GM12892 (cell line): ENCODE results near the gene ZNF84.

Experiments used
- DNase-seq: peaks from one replicate; pipeline ENCODE4 v3.0.0; 2011; ENCODE audit not compliant: insufficient read length
- FAIRE-seq: peaks from 2 replicates; lab custom pipeline; 2011; peaks lifted over from hg19 to GRCh38; lab: Jason Lieb, UNC
- POLR2A ChIP-seq: IDR thresholded peaks from 2 replicates; pipeline ENCODE4 v1.6.1; 2011; ENCODE audit warnings: low read depth, low read length, control low read depth
- POLR2AphosphoS5 ChIP-seq: IDR thresholded peaks from 2 replicates; pipeline ENCODE4 v1.6.1; 2011; ENCODE audit warnings: low read depth, low read length, control low read depth
- TAF1 ChIP-seq: IDR thresholded peaks from 2 replicates; pipeline ENCODE4 v1.6.1; 2011; ENCODE audit warnings: low read depth, mild to moderate bottlenecking, control low read depth, low read length, borderline replicate concordance

ZNF84 gene

GRCh38 chr12:133063556-133063955, 26.2 kb downstream of the ZNF84 start:
- FAIRE-seq: no peak
- TF ChIP-seq POLR2A (no peak), TAF1 (no peak), POLR2AphosphoS5 (no peak)
- no peak for DNase-seq

GRCh38 chr12:133073836-133074235, 36.5 kb downstream of the ZNF84 start:
- TF ChIP-seq TAF1: no peak
- TF ChIP-seq POLR2AphosphoS5: no peak
- no peak for TF ChIP-seq POLR2A
- DNase-seq (no peak), FAIRE-seq (no peak)

- DNase-seq: peak; percentile 47
Observed at GRCh38 chr12:133080026-133080367, 42.7 kb downstream of the ZNF84 start.

GRCh38 chr12:133080368-133081158, 43.3 kb downstream of the ZNF84 start, which contains the start of gene ZNF140:
Gene ZNF140, plus strand, starts transcription at chr12:133080923. Its CDS starts 398 bp downstream, at chr12:133081321.
- TF ChIP-seq POLR2A: peak; percentile 63
- peak; percentile 68 for TF ChIP-seq POLR2AphosphoS5
- TF ChIP-seq TAF1: no peak
- FAIRE-seq (peak; percentile 76), DNase-seq (peak; percentile 64)

More at GRCh38 chr12:133080026-133080367, 42.7 kb downstream of the ZNF84 start:
- peak; percentile 96 for FAIRE-seq
- TF ChIP-seq TAF1: 0 out of 2 replicates have a peak, but pooled peaks have one; percentile 35
- no peak for TF ChIP-seq POLR2A

GRCh38 chr12:133081159-133081780, 44.0 kb downstream of the ZNF84 start:
- no peak for TF ChIP-seq TAF1
- TF ChIP-seq POLR2AphosphoS5: no peak
- no peak for TF ChIP-seq POLR2A
- DNase-seq (no peak), FAIRE-seq (peak; percentile 24)

- TF ChIP-seq TAF1 (no peak), POLR2AphosphoS5 (no peak), POLR2A (no peak)
- no peak for DNase-seq
- FAIRE-seq: no peak
Observed at GRCh38 chr12:133083345-133083744, 46.0 kb downstream of the ZNF84 start.

GRCh38 chr12:133105620-133106019, 68.3 kb downstream of the ZNF84 start:
- TF ChIP-seq POLR2A: no peak
- no peak for TF ChIP-seq POLR2AphosphoS5
- no peak for DNase-seq
- no peak for FAIRE-seq

GRCh38 chr12:133106253-133106652, 68.9 kb downstream of the ZNF84 start:
- no peak for TF ChIP-seq POLR2AphosphoS5
- no peak for DNase-seq
- no peak for FAIRE-seq

- TF ChIP-seq POLR2A: no peak
- TF ChIP-seq TAF1: no peak
- no peak for TF ChIP-seq POLR2AphosphoS5
- FAIRE-seq (no peak), DNase-seq (no peak)
Observed at GRCh38 chr12:133107121-133107520, 69.8 kb downstream of the ZNF84 start.

- FAIRE-seq: no peak
- TF ChIP-seq POLR2AphosphoS5 (no peak), POLR2A (no peak), TAF1 (no peak)
- no peak for DNase-seq
Observed at GRCh38 chr12:133108150-133108549, 70.8 kb downstream of the ZNF84 start.
